Right ventricle myocardium inferior (tissue), 1 donor: Measurements from ENCODE around the gene DCC. TPM values are rescaled to one million over a fixed set of nuclear protein-coding genes. Genes with fewer than 3 reads are reported as not detected.

Experiments used
- ATAC-seq: fragments of 200-7000 bp; cut with Tn5 transposase; one replicate; pipeline ENCODE4 v1.9.1; 2020; ENCODE audit warnings: mild to moderate bottlenecking, moderate library complexity
- DNase-seq: peaks from one replicate; pipeline ENCODE4 v3.0.0; 2021; ENCODE audit errors: missing footprints
- intact Hi-C: fragments of 100-400 bp; cut with DNase I; formaldehyde crosslinking; loops from one replicate; pipeline ENCODE4 v1.11.0; 2022
- total RNA-seq: library from RNA; stranded (reverse); fragmentation: NEBNext Ultra II Directional; extraction: Animal tissue kit (Norgen Biotek cat#: 25700); gene quantifications from one replicate; pipeline ENCODE4 v1.2.1, GENCODE V29; 2021
- donor health status: DM: no; HTN: yes; CAD: no; lungs with severe emphysema.

DCC gene
- total RNA-seq, 1 donor from 2014 or later = not detected

GRCh38 chr18:52715421-52715820 is 375.4 kb downstream of the DCC start:
- DNase-seq = no peak
- ATAC-seq = no peak
- intact Hi-C loops = no loop called here

GRCh38 chr18:52715991-52716390 is 376.0 kb downstream of the DCC start:
- intact Hi-C loops = no loop called here
- no peak for ATAC-seq
- no peak for DNase-seq

- ATAC-seq (no peak), DNase-seq (peak; percentile 32)
- intact Hi-C loops = no loop called here
Observed at GRCh38 chr18:52716973-52717372, 377.0 kb downstream of the DCC start.

DNA sequence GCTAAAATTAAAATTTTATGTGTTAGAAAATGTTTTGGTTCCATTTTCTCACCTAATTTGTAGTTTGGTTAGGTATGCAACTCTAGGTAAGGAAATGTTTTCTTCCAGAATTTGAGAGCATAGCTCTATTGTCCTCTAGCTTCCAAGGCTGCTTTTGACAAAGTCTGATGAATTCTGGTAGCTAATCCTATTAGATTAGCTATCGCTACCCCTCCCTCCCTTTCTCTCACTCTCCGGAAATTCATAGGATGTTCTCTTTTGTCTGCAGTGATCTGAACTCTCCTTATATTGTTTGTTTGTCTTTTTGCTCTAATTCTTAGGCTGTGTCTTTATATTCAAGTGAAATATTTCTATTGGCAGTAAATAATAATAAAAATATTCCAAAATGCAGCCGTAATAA is 382.9 kb downstream of the DCC start:
- intact Hi-C loops = no loop called here
- ATAC-seq = no peak
- DNase-seq = no peak

GRCh38 chr18:52723550-52723970 is 383.6 kb downstream of the DCC start:
- no peak for ATAC-seq
- DNase-seq = no peak
- intact Hi-C loops = no loop called here

- DNase-seq (no peak), ATAC-seq (no peak)
- intact Hi-C loops = no loop called here
Observed at GRCh38 chr18:52730972-52731619, 391.1 kb downstream of the DCC start.

- DNase-seq = no peak
- intact Hi-C loops = no loop called here
- ATAC-seq = no peak
Observed at GRCh38 chr18:52738946-52739345, 398.9 kb downstream of the DCC start.

DNA sequence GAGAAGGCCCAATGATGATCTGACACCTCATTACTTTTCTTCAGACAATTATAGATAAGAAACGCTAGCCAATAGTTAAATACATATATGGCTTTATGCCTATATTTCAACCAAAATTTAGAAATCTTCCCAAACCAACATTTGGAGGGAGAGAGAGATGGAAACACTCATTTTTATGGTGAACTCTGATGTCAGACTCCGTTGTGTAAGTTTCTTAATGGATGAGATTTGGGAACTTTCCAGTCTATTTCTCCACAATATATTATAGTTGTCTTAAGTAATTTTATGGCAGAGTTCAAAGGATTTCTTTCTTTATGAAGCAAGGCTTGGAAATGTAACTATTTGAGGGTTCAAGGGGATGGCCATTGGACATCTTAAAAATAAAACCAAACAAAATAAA is 407.0 kb downstream of the DCC start:
- ATAC-seq (no peak), DNase-seq (no peak)
- intact Hi-C loops = no loop called here

GRCh38 chr18:52747869-52748268 is 407.9 kb downstream of the DCC start:
- intact Hi-C loops = no loop called here
- ATAC-seq (no peak), DNase-seq (peak; percentile 51)

DNA sequence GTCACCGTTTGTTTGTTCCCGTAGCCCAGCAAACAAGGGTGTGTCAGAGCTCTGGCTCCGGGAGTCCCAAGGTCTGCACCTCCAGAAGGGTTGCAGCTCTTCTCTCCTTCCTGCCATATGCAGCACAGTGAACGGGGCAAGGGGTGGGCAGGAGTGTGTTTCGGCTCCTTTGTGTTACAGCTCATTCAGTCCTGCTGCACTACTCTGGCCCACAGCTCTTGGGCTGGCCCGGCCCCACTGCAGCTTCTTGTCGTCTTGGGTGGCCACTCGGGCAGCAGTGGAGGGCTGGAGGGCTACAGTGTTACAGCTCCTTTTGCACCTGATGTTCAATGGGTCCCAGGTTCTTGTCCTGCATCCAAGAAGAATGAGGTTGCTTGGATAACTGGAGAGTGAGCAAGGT is 408.3 kb downstream of the DCC start:
- ATAC-seq (no peak), DNase-seq (peak; percentile 32)
- intact Hi-C loops = no loop called here

GRCh38 chr18:52749542-52749941 is 409.5 kb downstream of the DCC start:
- intact Hi-C loops = no loop called here
- no peak for ATAC-seq
- no peak for DNase-seq

DNA sequence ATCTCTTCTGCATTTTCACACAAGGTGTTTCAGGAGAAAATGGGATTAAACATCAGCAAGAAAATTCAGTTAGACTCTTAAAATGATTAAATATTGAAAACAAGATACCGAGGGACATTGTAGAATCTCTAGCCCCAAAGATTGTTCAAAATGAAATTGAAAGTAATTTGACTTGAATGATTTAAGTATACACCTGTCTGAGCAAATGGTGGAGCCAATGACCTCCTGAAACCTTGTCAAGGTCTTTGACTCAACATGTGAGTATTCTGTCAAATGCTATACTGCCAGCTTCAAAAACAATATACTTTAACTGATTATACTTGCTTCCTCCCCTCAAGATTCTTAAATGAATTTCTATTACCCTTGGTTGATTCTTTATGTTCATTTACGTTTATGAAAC is 411.0 kb downstream of the DCC start:
- DNase-seq (no peak), ATAC-seq (no peak)
- intact Hi-C loops = no loop called here

- ATAC-seq (no peak), DNase-seq (no peak)
- intact Hi-C loops = no loop called here
Observed at GRCh38 chr18:52764316-52764715, 424.3 kb downstream of the DCC start.

DNA sequence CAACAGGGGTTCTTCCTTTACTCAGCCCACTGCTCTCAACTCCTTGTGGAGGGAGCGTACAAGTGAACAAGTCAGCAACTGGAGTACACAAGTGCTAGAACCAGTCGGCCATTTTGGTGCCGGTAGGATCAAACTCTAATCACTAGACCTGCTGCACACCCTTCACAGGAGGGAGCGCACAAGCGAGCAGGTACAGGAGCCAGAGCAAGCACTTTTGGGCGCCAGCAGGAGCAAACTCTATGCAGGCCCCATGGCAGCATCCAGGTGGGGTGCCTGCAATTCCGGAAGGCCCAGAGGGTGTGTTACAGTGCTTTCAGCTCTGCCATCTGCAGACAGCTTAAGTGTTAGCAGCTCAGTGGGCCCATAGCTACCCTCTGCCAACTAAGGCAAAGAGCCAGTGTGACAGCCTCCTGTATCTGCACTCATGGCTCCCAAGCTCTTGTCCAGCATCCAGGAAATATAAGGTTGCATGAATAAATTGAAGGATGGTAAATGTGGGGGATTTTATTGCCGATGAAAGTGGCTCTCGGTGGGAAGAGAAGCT is 426.1 kb downstream of the DCC start:
- ATAC-seq (no peak), DNase-seq (peak; percentile 50)
- intact Hi-C loops = no loop called here

- ATAC-seq = no peak
- DNase-seq = no peak
- intact Hi-C loops = no loop called here
Observed at GRCh38 chr18:52781113-52781512, 441.1 kb downstream of the DCC start.

DNA sequence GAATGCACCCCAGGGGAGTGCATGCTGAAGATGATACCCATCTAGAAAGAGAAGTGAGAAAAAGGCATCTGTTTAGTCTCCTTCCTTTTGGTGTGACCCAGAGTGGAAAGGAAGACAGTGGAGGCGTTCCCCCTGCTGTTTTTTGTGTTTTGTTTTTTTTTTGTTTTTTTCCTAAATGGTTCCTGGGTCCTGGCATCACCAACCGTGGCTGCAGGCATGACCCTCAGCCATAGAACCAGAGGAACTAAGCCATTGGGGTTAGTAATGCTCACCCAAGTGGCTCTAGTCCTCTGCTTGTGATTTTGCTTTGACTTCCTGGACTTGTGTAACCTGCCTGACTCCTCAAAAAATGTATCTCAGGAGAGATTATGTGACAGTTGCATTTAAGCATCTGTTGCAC is 451.3 kb downstream of the DCC start:
- DNase-seq (no peak), ATAC-seq (no peak)
- intact Hi-C loops = no loop called here

DNA sequence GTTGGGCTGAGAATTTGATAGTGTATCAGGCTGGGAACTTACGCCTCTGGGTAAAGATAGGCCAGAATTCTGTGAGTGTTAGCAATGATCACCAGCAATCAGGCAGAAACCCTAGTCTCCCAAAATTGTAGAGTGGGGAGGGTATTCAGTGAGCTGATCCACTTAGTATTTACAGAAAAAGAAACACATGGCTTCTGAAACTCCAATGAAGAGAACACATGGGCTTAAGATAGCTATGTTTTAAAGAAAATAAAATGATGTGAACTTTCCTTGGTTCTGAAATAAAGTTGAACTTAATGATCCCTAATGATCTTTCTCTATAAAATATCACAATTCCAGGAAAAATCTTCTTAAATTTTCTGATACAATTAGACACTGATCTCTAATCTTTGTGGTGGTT is 472.8 kb downstream of the DCC start:
- no peak for ATAC-seq
- intact Hi-C loops = no loop called here
- no peak for DNase-seq

GRCh38 chr18:52813635-52814416 is 473.8 kb downstream of the DCC start:
- ATAC-seq (no peak), DNase-seq (no peak)
- intact Hi-C loops = no loop called here

GRCh38 chr18:52815651-52816050 is 475.7 kb downstream of the DCC start:
- DNase-seq (no peak), ATAC-seq (no peak)
- intact Hi-C loops = no loop called here

- DNase-seq (no peak), ATAC-seq (no peak)
- intact Hi-C loops = no loop called here
Observed at GRCh38 chr18:52816121-52816520, 476.1 kb downstream of the DCC start.
